Neuronal stem cell (in vitro differentiated cells): ENCODE data around the gene CBY1.

Experiments
- DNase-seq: peaks from one replicate; pipeline ENCODE4 v3.0.0-alpha.2; 2013; ENCODE audit warnings: low spot score
- H2AFZ ChIP-seq: one replicate; pipeline ENCODE4 v1.6.1; 2013; ENCODE audit warnings: mild to moderate bottlenecking, low read length, inconsistent platforms
- H2AK5ac ChIP-seq: 2 replicates; pipeline ENCODE4 v1.6.1; 2013; ENCODE audit warnings: low read depth, mild to moderate bottlenecking, inconsistent platforms, low read length, moderate library complexity, mixed read lengths
- H2BK120ac ChIP-seq: 2 replicates; pipeline ENCODE4 v1.6.1; 2013; ENCODE audit warnings: low read depth, mild to moderate bottlenecking, inconsistent platforms, low read length, moderate library complexity, mixed read lengths
- H2BK12ac ChIP-seq: one replicate; pipeline ENCODE4 v1.6.1; 2013; ENCODE audit warnings: low read length, inconsistent platforms
- H2BK15ac ChIP-seq: 2 replicates; pipeline ENCODE4 v1.6.1; 2013; ENCODE audit warnings: mild to moderate bottlenecking, low read length, inconsistent platforms, mixed read lengths
- H2BK5ac ChIP-seq: one replicate; pipeline ENCODE4 v1.6.1; 2013; ENCODE audit warnings: inconsistent platforms, mild to moderate bottlenecking, low read length, moderate library complexity
- H3K14ac ChIP-seq: one replicate; pipeline ENCODE4 v1.6.1; 2013; ENCODE audit warnings: low read length, inconsistent platforms
- H3K18ac ChIP-seq: 2 replicates; pipeline ENCODE4 v1.6.1; 2013; ENCODE audit warnings: low read length, inconsistent platforms
- H3K23ac ChIP-seq: 2 replicates; pipeline ENCODE4 v1.6.1; 2013; ENCODE audit warnings: low read depth, mild to moderate bottlenecking, mixed read lengths, low read length, inconsistent platforms; ENCODE audit not compliant: poor library complexity
- H3K27ac ChIP-seq: replicated peaks from 3 replicates; pipeline ENCODE4 v1.5.1; 2013; ENCODE audit warnings: low read length, inconsistent platforms
- H3K27me3 ChIP-seq, 3 experiments: 2 replicates each; pipeline ENCODE4 v1.6.1; 2013; ENCODE audit warnings: low read length in 3 of 3, mild to moderate bottlenecking in 2 of 3, inconsistent platforms in 1 of 3, low read depth in 1 of 3, mixed read lengths in 1 of 3, moderate library complexity in 1 of 3; ENCODE audit not compliant: control insufficient read depth in 3 of 3, insufficient read depth in 3 of 3
- H3K36me3 ChIP-seq, 2 donors: replicated peaks in 1 of 2; 2 replicates each; pipeline ENCODE4 v1.6.1; 2013; ENCODE audit warnings: low read length in 2 of 2; ENCODE audit not compliant: control insufficient read depth in 2 of 2, insufficient read depth in 2 of 2
- H3K4ac ChIP-seq: 2 replicates; pipeline ENCODE4 v1.6.1; 2013; ENCODE audit warnings: inconsistent platforms, mild to moderate bottlenecking, low read length, moderate library complexity
- H3K4me1 ChIP-seq, 2 donors: 1 replicate in 1 of 2; 2 replicates in 1 of 2; pipeline ENCODE4 v1.6.1; 2013; ENCODE audit warnings: low read length in 2 of 2, low read depth in 1 of 2; ENCODE audit not compliant: control insufficient read depth in 2 of 2, insufficient read depth in 1 of 2
- H3K4me2 ChIP-seq: one replicate; pipeline ENCODE4 v1.6.1; 2013; ENCODE audit warnings: mild to moderate bottlenecking, low read length, inconsistent platforms; ENCODE audit not compliant: insufficient read depth, poor library complexity, severe bottlenecking
- H3K4me3 ChIP-seq, 2 donors: 2 replicates each; pipeline ENCODE4 v1.5.1; 2013; ENCODE audit warnings: low read length in 2 of 2, mild to moderate bottlenecking in 2 of 2, inconsistent platforms in 1 of 2, moderate library complexity in 1 of 2
- H3K79me1 ChIP-seq: one replicate; pipeline ENCODE4 v1.6.1; 2013; ENCODE audit warnings: low read depth, mild to moderate bottlenecking, inconsistent platforms, low read length, moderate library complexity
- H3K9ac ChIP-seq: one replicate; pipeline ENCODE4 v1.6.1; 2013; ENCODE audit warnings: mild to moderate bottlenecking, low read depth, low read length, inconsistent platforms; ENCODE audit not compliant: poor library complexity
- H3K9me3 ChIP-seq, 2 donors: replicated peaks in 1 of 2; 2 replicates each; pipeline versions ENCODE3 to v1.6.1; 2013; ENCODE audit warnings: low read length in 2 of 2, mild to moderate bottlenecking in 2 of 2, inconsistent platforms in 1 of 2, low read depth in 1 of 2, mixed read lengths in 1 of 2, moderate library complexity in 1 of 2; ENCODE audit not compliant: control insufficient read depth in 2 of 2, insufficient read depth in 1 of 2
- H4K8ac ChIP-seq: one replicate; pipeline ENCODE4 v1.6.1; 2013; ENCODE audit warnings: low read depth, mild to moderate bottlenecking, inconsistent platforms, low read length, moderate library complexity
- H4K91ac ChIP-seq: one replicate; pipeline ENCODE4 v1.6.1; 2013; ENCODE audit warnings: low read length, low read depth, mild to moderate bottlenecking, inconsistent platforms; ENCODE audit not compliant: poor library complexity
- WGBS, 2 donors: extraction: QIAGEN DNeasy Blood & Tissue Kit; methylation state at CpG; one replicate each; pipeline ENCODE4 v1.1.7; 2013; ENCODE audit warnings: missing lambda C conversion rate in 2 of 2, mixed read lengths in 1 of 2; ENCODE audit not compliant: insufficient read length in 2 of 2, insufficient replicate concordance in 1 of 2; ENCODE audit errors: extremely low coverage in 2 of 2; 5-methylcytosine and 5-hydroxymethylcytosine counted together

Gene CBY1

DNA sequence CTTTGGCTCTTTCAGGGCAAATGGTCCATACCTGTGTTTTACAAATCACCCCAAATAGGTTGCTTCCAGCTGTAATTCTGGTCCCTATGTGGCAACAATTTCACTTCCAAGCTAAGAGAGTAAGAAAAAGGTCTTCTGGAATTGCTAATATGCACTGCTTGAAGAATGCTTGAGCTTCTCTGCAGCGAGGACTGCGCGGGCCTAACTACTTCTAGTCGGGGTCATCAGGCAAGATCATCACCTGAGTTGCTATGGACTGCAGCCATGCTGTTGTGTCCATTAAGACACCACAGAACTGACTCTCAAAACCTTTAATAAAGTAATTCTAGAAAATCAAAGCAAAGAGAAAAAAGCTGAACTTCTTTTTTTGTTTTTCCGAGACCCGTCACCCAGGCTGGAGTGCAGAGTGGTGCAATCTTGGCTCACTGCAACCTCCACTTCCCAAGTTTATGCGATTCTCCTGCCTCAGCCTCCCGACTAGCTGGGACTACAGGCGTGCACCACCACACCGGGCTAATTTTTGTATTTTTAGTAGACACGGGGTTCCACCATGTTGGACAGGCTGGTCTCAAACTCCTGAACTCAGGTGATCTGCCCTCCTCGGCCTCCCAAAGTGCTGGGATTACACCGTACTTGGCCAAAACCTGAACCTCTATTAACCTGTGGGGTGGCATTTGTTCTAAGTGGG lies 42.1 kb downstream of the CBY1 start:
- DNase-seq, result no peak

DNA sequence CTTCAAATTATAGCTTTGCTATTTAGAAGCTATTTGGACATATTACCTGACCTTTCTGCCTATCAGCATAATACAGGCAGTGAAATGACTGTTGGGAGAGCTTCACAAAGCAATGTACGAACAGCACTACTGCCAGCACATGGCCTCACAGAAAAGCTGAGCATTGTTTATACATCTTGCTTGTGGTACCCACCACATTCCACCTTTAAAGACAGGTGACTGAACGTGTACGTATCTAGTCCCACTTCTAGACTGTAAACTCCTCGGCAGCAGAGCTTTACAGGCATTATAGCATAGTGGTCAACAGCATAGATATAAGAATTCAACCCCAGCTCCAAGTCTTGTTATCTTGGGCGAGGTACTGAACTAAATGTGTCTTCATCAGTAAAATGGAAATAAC lies 42.7 kb downstream of the CBY1 start:
- no peak overlapping the region for H3K27ac ChIP-seq
- no peak overlapping the region for H3K23ac ChIP-seq

More for the DNA sequence above, 42.1 kb downstream of the CBY1 start:
- Histone ChIP-seq H3K4me3 (peak overlapping the region in 1 of 2 donors; percentile 75), H3K4me2 (peak overlapping the region; percentile 78), H2BK15ac (no peak overlapping the region), H2BK12ac (no peak overlapping the region), H2BK5ac (no peak overlapping the region), H4K8ac (no peak overlapping the region), H3K79me1 (peaks cover 4% of the 10 kb centered on the region), H3K27ac (no peak overlapping the region), H3K4ac (no peak overlapping the region), H3K4me1 (peaks cover 11 to 33% of the 10 kb centered on the region in 2 donors), H3K14ac (no peak overlapping the region), H3K9ac (no peak overlapping the region), H2BK120ac (no peak overlapping the region), H3K27me3 (no peaks in the 10 kb centered on the region), H3K23ac (no peak overlapping the region), H3K9me3 (no peaks in the 10 kb centered on the region), H3K18ac (no peak overlapping the region), H2AK5ac (no peak overlapping the region), H4K91ac (no peak overlapping the region), H2AFZ (no peak overlapping the region), H3K36me3 (peaks cover 3 to 50% of the 10 kb centered on the region in 2 donors)
- WGBS, 2 donors, result no CpG with 5 or more reads among the region's 13 CpGs

GRCh38 chr22:38699784-38700183 lies 43.3 kb downstream of the CBY1 start:
- Histone ChIP-seq H3K36me3 (peaks cover 0 to 39% of the 10 kb centered on the region in 2 donors), H2BK5ac (no peak overlapping the region), H2AK5ac (no peak overlapping the region), H3K9ac (peak overlapping the region; percentile 39), H2BK12ac (no peak overlapping the region), H3K4ac (no peak overlapping the region), H3K27ac (no peak overlapping the region), H4K8ac (no peak overlapping the region), H3K9me3 (no peaks in the 10 kb centered on the region), H3K4me2 (peak overlapping the region; percentile 78), H3K4me3 (peak overlapping the region; percentile 70 to 75), H3K4me1 (peaks cover 15 to 37% of the 10 kb centered on the region in 2 donors), H2BK15ac (no peak overlapping the region), H2BK120ac (no peak overlapping the region), H2AFZ (no peak overlapping the region), H4K91ac (no peak overlapping the region), H3K27me3 (no peaks in the 10 kb centered on the region), H3K18ac (no peak overlapping the region), H3K79me1 (peaks cover 4% of the 10 kb centered on the region), H3K14ac (no peak overlapping the region), H3K23ac (no peak overlapping the region)
- WGBS, 2 donors, result no CpG with 5 or more reads among the region's 6 CpGs
- DNase-seq, result no peak

More for the DNA sequence above, 42.7 kb downstream of the CBY1 start:
- WGBS, 2 donors, result no CpG with 5 or more reads among the region's 5 CpGs
- Histone ChIP-seq H3K14ac (no peak overlapping the region), H3K9me3 (no peaks in the 10 kb centered on the region), H2BK12ac (no peak overlapping the region), H3K79me1 (peaks cover 4% of the 10 kb centered on the region), H3K9ac (no peak overlapping the region), H3K4ac (no peak overlapping the region), H3K4me3 (peak overlapping the region; percentile 70 to 75), H3K4me2 (peak overlapping the region; percentile 78), H3K27me3 (no peaks in the 10 kb centered on the region), H2BK120ac (no peak overlapping the region), H2AFZ (no peak overlapping the region), H4K91ac (no peak overlapping the region), H3K18ac (no peak overlapping the region), H3K4me1 (peaks cover 11 to 33% of the 10 kb centered on the region in 2 donors), H3K36me3 (peaks cover 2 to 44% of the 10 kb centered on the region in 2 donors), H2BK5ac (no peak overlapping the region), H4K8ac (no peak overlapping the region), H2AK5ac (no peak overlapping the region), H2BK15ac (no peak overlapping the region)
- no peak for DNase-seq

- Histone ChIP-seq H2BK12ac (no peak overlapping the region), H2AFZ (peak overlapping the region; percentile 93), H3K4me3 (peak overlapping the region; percentile 75 to 96), H4K8ac (no peak overlapping the region), H3K18ac (peak overlapping the region; percentile 93), H4K91ac (no peak overlapping the region), H3K9ac (peak overlapping the region; percentile 94), H3K14ac (peak overlapping the region; percentile 31), H2AK5ac (no peak overlapping the region), H3K36me3 (peaks cover 0 to 34% of the 10 kb centered on the region in 2 donors), H3K4me2 (peak overlapping the region; percentile 82), H3K27me3 (no peaks in the 10 kb centered on the region), H2BK120ac (no peak overlapping the region), H3K79me1 (peaks cover 2% of the 10 kb centered on the region), H2BK15ac (peak overlapping the region; percentile 52), H3K4ac (no peak overlapping the region), H3K4me1 (peaks cover 18 to 38% of the 10 kb centered on the region in 2 donors), H3K23ac (peak overlapping the region; percentile 92), H3K9me3 (no peaks in the 10 kb centered on the region), H3K27ac (no peak overlapping the region), H2BK5ac (peak overlapping the region; percentile 89)
- no peak for DNase-seq
- no CpG with 5 or more reads among the region's 57 CpGs for WGBS, 2 donors
These were observed 43.9 kb downstream of the CBY1 start for GRCh38 chr22:38700270-38700788.
